ENCODE measurements around the gene FBLN1.
"Not testable (repeated sequence)": the region's sequence is repeated elsewhere in the genome, so short reads cannot be mapped to it uniquely, and the experiment has no call there.

The FBLN1 gene

GRCh38 chr22:45602824-45603595, 100.3 kb downstream of the FBLN1 start:
- Histone ChIP-seq H3K27me3 (ENCODE audit: low read depth, low read length) (peaks cover 23% of the 10 kb centered on the region; the same call in 1 of the 2 replicates), H3K79me2 (ENCODE audit: low read length) (no peaks in the 10 kb centered on the region), H3K4me1 (ENCODE audit: low read length) (no peaks in the 10 kb centered on the region), H3K27ac (ENCODE audit: low read length) (no peak overlapping the region), H2AFZ (ENCODE audit: low read depth, low read length) (0 out of 2 replicates have a peak overlapping the region, but pooled peaks have one; percentile 36), H3K9ac (ENCODE audit: low read length) (no peak overlapping the region), H3K9me3 (ENCODE audit: insufficient read depth, low read length) (no peaks in the 10 kb centered on the region), H3K4me2 (ENCODE audit: low read length) (no peak overlapping the region), H4K20me1 (ENCODE audit: insufficient read depth, low read length) (no peaks in the 10 kb centered on the region), H3K4me3 (ENCODE audit: low read length) (no peak overlapping the region), H3K36me3 (replicated peaks; ENCODE audit: low read depth, low read length) (no peaks in the 10 kb centered on the region)
- TF ChIP-seq CTCF (IDR thresholded peaks at IDR 0.05; ENCODE audit: low read depth, low read length): no peak
- no peak for TF ChIP-seq EZH2phosphoT487 (IDR thresholded peaks at IDR 0.05; ENCODE audit: low read depth)

- Histone ChIP-seq H3K4me3 (ENCODE audit: low read length) (no peak overlapping the region), H3K4me1 (ENCODE audit: low read length) (no peaks in the 10 kb centered on the region), H3K4me2 (ENCODE audit: low read length) (no peak overlapping the region), H2AFZ (ENCODE audit: low read depth, low read length) (0 out of 2 replicates have a peak overlapping the region, but pooled peaks have one; percentile 36), H3K36me3 (replicated peaks; ENCODE audit: low read depth, low read length) (no peaks in the 10 kb centered on the region), H3K27ac (ENCODE audit: low read length) (no peak overlapping the region), H3K79me2 (ENCODE audit: low read length) (no peaks in the 10 kb centered on the region), H3K9me3 (ENCODE audit: insufficient read depth, low read length) (no peaks in the 10 kb centered on the region), H4K20me1 (ENCODE audit: insufficient read depth, low read length) (no peaks in the 10 kb centered on the region), H3K9ac (ENCODE audit: low read length) (no peak overlapping the region), H3K27me3 (ENCODE audit: low read depth, low read length) (peaks cover 19% of the 10 kb centered on the region; the same call in 1 of the 2 replicates)
- no peak for TF ChIP-seq EZH2phosphoT487 (IDR thresholded peaks at IDR 0.05; ENCODE audit: low read depth)
- TF ChIP-seq CTCF (IDR thresholded peaks at IDR 0.05; ENCODE audit: low read depth, low read length): no peak
These were observed 100.9 kb downstream of the FBLN1 start for GRCh38 chr22:45603619-45604018.

- not testable (repeated sequence) for H3K27ac ChIP-seq (ENCODE audit: low read length); H3K4me3 ChIP-seq (ENCODE audit: low read length); H3K36me3 ChIP-seq (replicated peaks; ENCODE audit: low read depth, low read length); H2AFZ ChIP-seq (ENCODE audit: low read depth, low read length); H4K20me1 ChIP-seq (ENCODE audit: insufficient read depth, low read length); H3K9me3 ChIP-seq (ENCODE audit: insufficient read depth, low read length); H3K4me1 ChIP-seq (ENCODE audit: low read length); H3K79me2 ChIP-seq (ENCODE audit: low read length); H3K9ac ChIP-seq (ENCODE audit: low read length); H3K4me2 ChIP-seq (ENCODE audit: low read length)
- peaks cover 16% of the 10 kb centered on the region; the same call in 1 of the 2 replicates for H3K27me3 ChIP-seq (ENCODE audit: low read depth, low read length)
These were observed 105.4 kb downstream of the FBLN1 start for GRCh38 chr22:45608045-45608444.

- no peaks in the 10 kb centered on the region for H3K9me3 ChIP-seq (ENCODE audit: insufficient read depth, low read length)
- no peaks in the 10 kb centered on the region for H3K79me2 ChIP-seq (ENCODE audit: low read length)
- H3K36me3 ChIP-seq (replicated peaks; ENCODE audit: low read depth, low read length): no peaks in the 10 kb centered on the region
- no peak overlapping the region for H3K27ac ChIP-seq (ENCODE audit: low read length)
- H2AFZ ChIP-seq (ENCODE audit: low read depth, low read length): no peak overlapping the region
- H3K4me2 ChIP-seq (ENCODE audit: low read length): no peak overlapping the region
- no peaks in the 10 kb centered on the region for H4K20me1 ChIP-seq (ENCODE audit: insufficient read depth, low read length)
- no peak overlapping the region for H3K9ac ChIP-seq (ENCODE audit: low read length)
- no peak overlapping the region for H3K4me3 ChIP-seq (ENCODE audit: low read length)
- peaks cover 10% of the 10 kb centered on the region; the same call in 1 of the 2 replicates for H3K27me3 ChIP-seq (ENCODE audit: low read depth, low read length)
- no peaks in the 10 kb centered on the region for H3K4me1 ChIP-seq (ENCODE audit: low read length)
- TF ChIP-seq CTCF (IDR thresholded peaks at IDR 0.05; ENCODE audit: low read depth, low read length) (no peak), EZH2phosphoT487 (IDR thresholded peaks at IDR 0.05; ENCODE audit: low read depth) (no peak)
These were observed 106.1 kb downstream of the FBLN1 start for GRCh38 chr22:45608763-45609180.
